ENCODE data around the gene NDUFS7. TPM values are rescaled to one million over a fixed set of nuclear protein-coding genes. Genes with fewer than 3 reads are reported as not detected.

The NDUFS7 gene
- total and polyA plus RNA-seq, 2 donors (not counting 3 experiments of a cell fraction or from before 2014, with no cell fraction given) = 101 to 224 TPM

DNA sequence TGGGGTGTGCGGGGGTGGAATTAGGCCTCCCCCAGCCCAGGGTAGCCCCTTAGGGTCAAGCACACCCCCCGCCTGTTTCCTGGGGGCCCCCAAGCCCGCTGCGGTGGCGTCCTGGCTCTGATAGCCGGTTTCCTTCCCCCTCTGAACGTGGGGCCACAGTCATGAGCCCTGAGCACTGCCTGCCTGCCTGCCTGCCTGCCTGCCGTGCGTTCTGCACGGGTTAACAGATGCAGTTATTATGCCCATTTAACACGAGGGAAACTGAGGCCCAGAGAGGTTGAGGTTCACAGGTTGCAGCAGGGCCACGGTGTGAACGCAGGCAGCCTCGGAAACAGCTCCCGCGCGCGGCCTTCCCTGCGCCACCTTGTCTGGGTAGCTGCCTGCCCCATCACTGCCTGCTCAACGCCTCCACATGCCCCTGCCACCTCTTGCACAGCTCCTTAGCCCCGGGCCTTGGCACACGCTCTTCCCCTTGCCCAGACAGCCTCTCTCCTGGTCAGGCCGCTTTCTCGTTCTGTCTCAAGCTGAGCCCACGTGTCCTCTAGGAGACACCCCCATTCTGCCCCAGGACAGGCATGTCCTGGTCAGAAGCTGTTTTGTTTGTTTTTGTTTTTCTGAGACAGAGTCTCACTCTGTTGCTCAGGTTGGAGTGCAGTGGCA lies 18.8 kb downstream of the NDUFS7 start:
- Histone ChIP-seq H3K4me1 (ENCODE audit: control insufficient read depth, extremely low read depth, insufficient read depth, low read length) (peaks cover 18% of the 10 kb centered on the region), H3K4me3 (replicated peaks in 1 of 3; ENCODE audit: insufficient read depth in 1 of 3, low read depth in 1 of 3, low read length in 3 of 3) (no peak overlapping the region), H3K79me2 (ENCODE audit: control insufficient read depth, insufficient read depth, low read length) (no peaks in the 10 kb centered on the region), H3K36me3 (ENCODE audit: control insufficient read depth in 2 of 2, extremely low read depth in 1 of 2, insufficient read depth in 2 of 2, low read length in 2 of 2) (no peaks in the 10 kb centered on the region), H3K9me1 (replicated peaks; ENCODE audit: control insufficient read depth, extremely low read depth, insufficient read depth, low read length) (no peaks in the 10 kb centered on the region), H3K9ac (replicated peaks; ENCODE audit: extremely low read depth, insufficient read depth, low read length) (no peak overlapping the region), H3K9me3 (replicated peaks; ENCODE audit: control insufficient read depth, insufficient read depth, low read length) (no peaks in the 10 kb centered on the region), H3K4me2 (ENCODE audit: insufficient read depth, low read length) (no peak overlapping the region), H2AFZ (ENCODE audit: low read depth, low read length) (no peak overlapping the region), H3K27me3 (ENCODE audit: control insufficient read depth in 2 of 2, insufficient read depth in 2 of 2, low read length in 2 of 2) (no peaks in the 10 kb centered on the region), H3K27ac (ENCODE audit: insufficient read depth, low read depth, low read length) (no peak overlapping the region), H4K20me1 (replicated peaks; ENCODE audit: control insufficient read depth, extremely low read depth, insufficient read depth, low read length) (no peaks in the 10 kb centered on the region)
- intact Hi-C loops (cut with micrococcal nuclease) (loop anchor here (10.0 kb wide), 1 partner anchor 192 kb away; the partner anchor contains the start of gene MBD3), dilution Hi-C loops (cut with MboI; ENCODE audit: extremely low pct_ligation_motif_present, low sequenced_read_pairs) (no loop called here)
- ChIA-PET POLR2A (no interaction called here), CTCF (interaction anchor here (1.1 to 1.4 kb wide), 3 partner anchors 10 to 87 kb away, joined by 3 to 5 read pairs (median 4); no protein-coding TSS in a partner anchor)
- no TSS peak for BruUV-seq (replicated peaks)
- no peak for DNase-seq (ENCODE audit: low read depth, low spot score)
- no peak for TF ChIP-seq MAX (IDR thresholded peaks at IDR 0.05; ENCODE audit: insufficient read depth, insufficient read length)
- FAIRE-seq = no peak

DNA sequence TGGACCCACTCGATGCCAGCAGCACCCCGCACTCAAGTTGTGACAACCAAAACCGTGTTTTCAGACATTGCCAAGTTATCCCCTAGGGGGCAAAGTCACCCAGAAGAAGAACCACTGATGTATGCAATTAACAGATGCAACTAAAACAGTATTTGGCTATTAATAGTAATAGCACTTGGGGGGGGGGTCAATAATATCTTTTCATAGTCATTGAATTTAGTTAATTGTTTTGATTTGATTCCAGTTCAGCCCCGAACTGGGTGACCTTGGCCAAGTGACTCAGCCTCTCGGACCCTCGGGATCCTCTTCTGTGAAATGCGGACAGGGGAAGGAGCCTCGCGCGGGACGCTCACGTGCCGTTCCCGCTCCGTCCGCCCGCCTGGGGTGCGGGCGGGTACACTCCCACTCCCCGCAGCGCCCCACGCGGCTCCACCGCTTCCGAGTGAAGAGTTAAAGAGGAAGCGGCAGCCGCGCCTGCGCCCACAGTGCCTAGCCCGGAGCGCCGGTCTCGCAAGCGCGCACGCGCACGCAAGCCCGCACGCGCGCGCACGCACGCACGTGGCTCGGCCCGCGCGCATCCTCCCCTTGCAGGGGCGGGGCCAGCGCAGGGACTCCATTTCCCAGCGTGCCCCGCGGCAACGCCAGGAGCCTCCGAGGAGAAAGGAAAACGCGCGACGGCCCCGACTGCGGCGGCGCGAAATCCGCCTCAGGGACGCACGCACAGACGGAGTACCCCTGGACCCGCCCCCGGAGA lies 23.2 kb downstream of the NDUFS7 start:
- no peaks in the 10 kb centered on the region for H3K27me3 ChIP-seq (ENCODE audit: control insufficient read depth in 2 of 2, insufficient read depth in 2 of 2, low read length in 2 of 2)
- TF ChIP-seq MYC (IDR thresholded peaks at IDR 0.05; ENCODE audit: low read depth, low read length) (peak; percentile 52), GATA2 (IDR thresholded peaks at IDR 0.05; ENCODE audit: insufficient read depth, insufficient read length, low read depth, low read length) (no peak), EZH2 (IDR thresholded peaks at IDR 0.05; ENCODE audit: borderline replicate concordance, low read depth, low read length, severe bottlenecking) (no peak), POLR2A (IDR thresholded peaks at IDR 0.05; ENCODE audit: low read depth, low read length) (peak; percentile 81), CTCF (IDR thresholded peaks at IDR 0.05; ENCODE audit: extremely low read depth in 1 of 2, insufficient read depth in 1 of 2, low read depth in 1 of 2, low read length in 2 of 2) (peak in 1 of 2 donors; percentile 55), FOS (IDR thresholded peaks at IDR 0.05; ENCODE audit: borderline replicate concordance, insufficient read depth, low read length) (no peak), POLR2AphosphoS5 (IDR thresholded peaks at IDR 0.05; ENCODE audit: insufficient read depth, low read depth, low read length) (no peak), JUN (IDR thresholded peaks at IDR 0.05; ENCODE audit: borderline replicate concordance, insufficient read depth, insufficient read length, low read depth) (no peak), MAX (IDR thresholded peaks at IDR 0.05; ENCODE audit: insufficient read depth, insufficient read length) (peak; percentile 90)
- peak overlapping the region; percentile 73 for H3K4me2 ChIP-seq (ENCODE audit: insufficient read depth, low read length)
- no peaks in the 10 kb centered on the region for H3K36me3 ChIP-seq (ENCODE audit: control insufficient read depth in 2 of 2, extremely low read depth in 1 of 2, insufficient read depth in 2 of 2, low read length in 2 of 2)
- DNase-seq (ENCODE audit: low read depth, low spot score) (peak; percentile 99), FAIRE-seq (peak; percentile 93)
- H3K4me3 ChIP-seq (replicated peaks in 1 of 3; ENCODE audit: insufficient read depth in 1 of 3, low read depth in 1 of 3, low read length in 3 of 3) = peak overlapping the region; percentile 53 to 61 (median 57)
- no peaks in the 10 kb centered on the region for H3K9me3 ChIP-seq (replicated peaks; ENCODE audit: control insufficient read depth, insufficient read depth, low read length)
- ChIA-PET POLR2A (no interaction called here), CTCF (no interaction called here)
- H2AFZ ChIP-seq (ENCODE audit: low read depth, low read length) = peak overlapping the region; percentile 71
- intact Hi-C loops (cut with micrococcal nuclease) (loop anchor here (1.0 to 10.0 kb wide), 4 partner anchors 24 to 188 kb away; partner anchors contain the start of genes MBD3, NDUFS7 and RPS15), dilution Hi-C loops (cut with MboI; ENCODE audit: extremely low pct_ligation_motif_present, low sequenced_read_pairs) (no loop called here)
- H3K27ac ChIP-seq (ENCODE audit: insufficient read depth, low read depth, low read length) = peak overlapping the region; percentile 42
- no peaks in the 10 kb centered on the region for H4K20me1 ChIP-seq (replicated peaks; ENCODE audit: control insufficient read depth, extremely low read depth, insufficient read depth, low read length)
- H3K4me1 ChIP-seq (ENCODE audit: control insufficient read depth, extremely low read depth, insufficient read depth, low read length) = peaks cover 26% of the 10 kb centered on the region
- peak overlapping the region; percentile 64 for H3K9ac ChIP-seq (replicated peaks; ENCODE audit: extremely low read depth, insufficient read depth, low read length)
- no peaks in the 10 kb centered on the region for H3K9me1 ChIP-seq (replicated peaks; ENCODE audit: control insufficient read depth, extremely low read depth, insufficient read depth, low read length)
- peaks cover 44% of the 10 kb centered on the region for H3K79me2 ChIP-seq (ENCODE audit: control insufficient read depth, insufficient read depth, low read length)
- BruUV-seq (replicated peaks) = TSS peak; percentile 70
